GM19397 (cell line): ENCODE measurements around the gene SIRT7.

ENCODE experiments used
- ATAC-seq: cut with Tn5 transposase; IDR thresholded peaks from one replicate; pipeline ENCODE4 v1.9.1; 2021; ENCODE audit warnings: mild to moderate bottlenecking, moderate library complexity; ENCODE audit not compliant: unreplicated experiment

Gene SIRT7

GRCh38 chr17:81890447-81891302, 27.3 kb downstream of the SIRT7 start:
- ATAC-seq: no peak

- ATAC-seq: no peak
Measured at GRCh38 chr17:81889602-81890001, 28.4 kb downstream of the SIRT7 start.

GRCh38 chr17:81888988-81889595, 28.9 kb downstream of the SIRT7 start:
- ATAC-seq: no peak

- ATAC-seq: no peak
Measured at GRCh38 chr17:81888105-81888987, 29.6 kb downstream of the SIRT7 start.

GRCh38 chr17:81885869-81886548, 32.0 kb downstream of the SIRT7 start:
- ATAC-seq: no peak

- ATAC-seq: no peak
Measured at GRCh38 chr17:81885454-81885853, 32.5 kb downstream of the SIRT7 start.

- no peak for ATAC-seq
Measured at GRCh38 chr17:81884968-81885367, 33.0 kb downstream of the SIRT7 start.

GRCh38 chr17:81884520-81884919, 33.5 kb downstream of the SIRT7 start:
- ATAC-seq: no peak

GRCh38 chr17:81879121-81879520, 38.9 kb downstream of the SIRT7 start:
- no peak for ATAC-seq

GRCh38 chr17:81878294-81878693, 39.7 kb downstream of the SIRT7 start:
- no peak for ATAC-seq

- ATAC-seq: no peak
Measured at GRCh38 chr17:81877569-81877968, 40.4 kb downstream of the SIRT7 start.

GRCh38 chr17:81871387-81872230, 46.4 kb downstream of the SIRT7 start:
- ATAC-seq: peak; percentile 50

- ATAC-seq: peak; percentile 27
Measured at GRCh38 chr17:81870981-81871386, 47.0 kb downstream of the SIRT7 start, which contains the start of gene ARHGDIA. Gene ARHGDIA, minus strand, starts transcription at chr17:81871337. Its CDS starts 1,407 bp downstream, at chr17:81869930.

GRCh38 chr17:81870131-81870980, 47.6 kb downstream of the SIRT7 start:
- peak; percentile 5 for ATAC-seq

- ATAC-seq: no peak
Measured at GRCh38 chr17:81869221-81870130, 48.5 kb downstream of the SIRT7 start.

- no peak for ATAC-seq
Measured at GRCh38 chr17:81868674-81869220, 49.2 kb downstream of the SIRT7 start.

GRCh38 chr17:81867991-81868673, 49.8 kb downstream of the SIRT7 start:
- no peak for ATAC-seq
